WI38 (cell line): ENCODE results near the gene NCS1.

Experiments
- H3K4me3 ChIP-seq: 2 replicates; pipeline ENCODE4 v1.5.1; 2011; ENCODE audit warnings: low read depth, mild to moderate bottlenecking, control low read depth, low read length
- TF ChIP-seq, protein P1 (sequence below): IDR thresholded peaks from 2 replicates; pipeline ENCODE4 v1.5.1; 2012; ENCODE audit warnings: low read depth, mild to moderate bottlenecking, control low read depth, low read length

The NCS1 gene

DNA sequence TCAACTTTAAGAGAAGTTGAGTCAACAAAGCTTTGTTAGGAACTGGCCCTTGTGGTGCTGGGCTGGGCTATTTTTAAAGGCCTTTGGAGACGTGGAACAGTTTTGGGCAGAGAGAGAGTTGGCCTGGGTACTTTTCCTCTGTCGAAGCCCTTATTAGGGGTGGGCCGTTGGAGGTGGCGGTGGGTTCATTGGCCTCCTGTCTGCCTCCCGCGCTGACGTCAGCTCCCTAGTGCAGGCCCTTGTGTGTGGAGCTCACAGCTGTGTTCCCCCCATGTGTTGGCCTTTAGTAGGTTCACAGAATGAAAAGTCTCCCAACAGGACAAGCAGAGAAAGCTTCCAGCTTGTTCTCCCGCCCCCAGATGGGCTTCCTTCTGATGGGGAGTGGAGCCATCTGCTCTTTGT lies 2.7 kb downstream of the NCS1 start:
- no peak overlapping the region for H3K4me3 ChIP-seq
- TF ChIP-seq, protein P1, sequence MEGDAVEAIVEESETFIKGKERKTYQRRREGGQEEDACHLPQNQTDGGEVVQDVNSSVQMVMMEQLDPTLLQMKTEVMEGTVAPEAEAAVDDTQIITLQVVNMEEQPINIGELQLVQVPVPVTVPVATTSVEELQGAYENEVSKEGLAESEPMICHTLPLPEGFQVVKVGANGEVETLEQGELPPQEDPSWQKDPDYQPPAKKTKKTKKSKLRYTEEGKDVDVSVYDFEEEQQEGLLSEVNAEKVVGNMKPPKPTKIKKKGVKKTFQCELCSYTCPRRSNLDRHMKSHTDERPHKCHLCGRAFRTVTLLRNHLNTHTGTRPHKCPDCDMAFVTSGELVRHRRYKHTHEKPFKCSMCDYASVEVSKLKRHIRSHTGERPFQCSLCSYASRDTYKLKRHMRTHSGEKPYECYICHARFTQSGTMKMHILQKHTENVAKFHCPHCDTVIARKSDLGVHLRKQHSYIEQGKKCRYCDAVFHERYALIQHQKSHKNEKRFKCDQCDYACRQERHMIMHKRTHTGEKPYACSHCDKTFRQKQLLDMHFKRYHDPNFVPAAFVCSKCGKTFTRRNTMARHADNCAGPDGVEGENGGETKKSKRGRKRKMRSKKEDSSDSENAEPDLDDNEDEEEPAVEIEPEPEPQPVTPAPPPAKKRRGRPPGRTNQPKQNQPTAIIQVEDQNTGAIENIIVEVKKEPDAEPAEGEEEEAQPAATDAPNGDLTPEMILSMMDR: no peak

DNA sequence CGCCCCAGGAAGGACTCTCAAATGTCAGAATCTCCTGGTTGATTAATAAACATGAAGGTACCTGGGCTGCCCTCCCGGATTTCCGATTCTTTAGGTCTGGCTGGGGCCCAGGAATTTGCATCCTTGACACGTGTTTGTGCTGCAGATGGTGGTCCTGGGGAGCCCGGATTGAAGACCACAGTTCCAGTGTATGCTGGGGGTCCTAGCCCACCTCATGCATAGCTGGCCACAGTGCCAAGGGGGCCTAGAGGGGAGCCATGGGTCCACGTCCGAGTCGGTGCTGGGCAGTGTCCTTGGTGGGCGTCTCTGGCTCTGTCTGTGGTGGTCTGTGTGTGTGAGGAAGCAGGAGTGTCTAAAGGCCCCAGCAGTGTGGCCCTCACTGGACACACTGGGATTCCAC lies 3.2 kb downstream of the NCS1 start:
- H3K4me3 ChIP-seq: no peak overlapping the region
- TF ChIP-seq, protein P1: no peak

DNA sequence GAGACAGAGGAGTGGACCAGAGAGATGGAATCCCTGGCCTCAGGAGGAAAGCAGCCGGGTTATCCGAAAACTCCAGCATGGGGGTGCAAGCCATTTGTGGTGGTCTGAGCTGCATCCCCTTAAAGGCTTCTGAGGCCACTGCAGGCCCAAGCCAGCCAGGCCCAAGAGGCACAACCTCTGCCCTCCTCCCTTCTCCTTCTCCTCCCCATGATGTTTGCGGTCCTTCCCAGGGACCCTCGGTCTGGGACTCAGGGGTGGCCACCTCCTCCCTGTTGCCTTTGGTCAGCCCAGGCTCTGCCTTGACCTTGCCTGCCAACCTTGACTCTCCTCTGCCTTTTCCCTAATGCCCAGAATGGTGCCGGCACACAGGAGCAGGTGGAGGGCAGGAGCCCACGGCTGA lies 4.6 kb downstream of the NCS1 start:
- TF ChIP-seq, protein P1: no peak
- no peak overlapping the region for H3K4me3 ChIP-seq

DNA sequence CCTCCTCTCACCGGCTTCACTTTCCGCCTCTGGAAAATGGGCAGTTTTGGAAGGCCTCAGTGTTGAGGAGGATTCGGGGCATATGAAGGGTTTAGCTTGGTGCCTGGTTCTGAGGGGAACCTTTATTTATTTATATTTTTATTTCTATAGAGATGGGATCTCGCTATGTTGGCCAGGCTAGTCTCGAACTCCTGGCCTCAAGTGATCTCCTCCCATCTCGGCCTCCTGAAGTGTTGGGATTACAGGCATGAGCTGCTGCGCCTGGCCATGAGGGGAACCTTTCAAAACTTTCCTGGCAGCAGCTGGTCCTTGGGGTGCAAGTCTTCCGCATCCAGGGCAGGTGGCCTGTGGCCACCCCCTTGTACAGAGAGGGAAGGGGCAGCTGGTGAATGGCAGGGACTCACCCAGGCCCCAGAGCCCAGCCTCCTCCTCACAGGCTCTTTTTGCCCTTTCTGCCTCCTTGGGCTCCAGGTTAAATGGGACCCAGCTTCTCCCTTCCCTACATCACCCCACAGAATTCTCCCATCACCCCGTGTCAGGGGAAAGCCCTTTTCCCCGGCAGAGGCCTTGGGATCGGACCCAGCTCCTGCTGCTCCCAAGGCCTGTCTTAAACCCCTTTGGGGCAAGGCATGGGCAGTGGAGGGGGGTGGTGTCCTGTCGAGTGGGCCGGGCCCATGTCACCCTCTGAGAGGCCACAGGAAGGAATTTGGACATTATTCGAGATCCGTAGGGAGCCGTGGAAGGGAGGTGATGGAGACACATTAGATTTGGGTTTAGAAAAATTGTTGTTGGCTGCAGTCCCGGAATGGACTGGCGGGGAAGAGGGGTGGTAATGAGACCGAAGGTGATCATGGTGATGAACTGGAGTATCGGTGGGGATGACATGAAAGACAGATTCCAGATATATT lies 5.9 kb downstream of the NCS1 start:
- H3K4me3 ChIP-seq: no peak overlapping the region
- TF ChIP-seq, protein P1: no peak

DNA sequence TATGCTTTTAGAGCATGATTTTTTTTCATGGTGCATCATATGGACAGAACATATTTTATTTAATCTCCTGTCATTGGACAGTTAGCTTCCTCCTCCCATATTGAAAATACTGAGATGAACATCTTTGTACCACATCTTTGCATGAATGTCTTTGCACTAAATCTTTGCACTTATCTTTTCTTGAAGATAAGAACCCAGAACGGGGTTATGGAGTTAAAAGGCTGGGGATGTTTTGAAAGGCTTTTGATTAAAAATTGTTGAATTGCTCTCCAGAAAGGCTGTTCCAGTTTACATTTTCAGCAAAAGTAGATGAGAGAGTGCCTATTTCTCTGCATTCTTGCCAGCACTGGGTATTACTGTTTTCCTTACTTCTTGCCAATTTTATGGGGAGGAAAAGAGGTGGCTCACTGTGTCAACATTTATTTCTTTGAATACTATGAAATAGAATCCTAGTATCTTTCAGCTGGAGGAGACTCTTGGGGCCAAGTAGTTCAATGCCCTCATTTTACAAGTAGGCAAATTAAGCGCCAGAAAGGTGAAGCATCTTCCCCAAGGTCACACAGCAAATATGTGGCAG lies 7.2 kb downstream of the NCS1 start:
- H3K4me3 ChIP-seq: no peak overlapping the region

DNA sequence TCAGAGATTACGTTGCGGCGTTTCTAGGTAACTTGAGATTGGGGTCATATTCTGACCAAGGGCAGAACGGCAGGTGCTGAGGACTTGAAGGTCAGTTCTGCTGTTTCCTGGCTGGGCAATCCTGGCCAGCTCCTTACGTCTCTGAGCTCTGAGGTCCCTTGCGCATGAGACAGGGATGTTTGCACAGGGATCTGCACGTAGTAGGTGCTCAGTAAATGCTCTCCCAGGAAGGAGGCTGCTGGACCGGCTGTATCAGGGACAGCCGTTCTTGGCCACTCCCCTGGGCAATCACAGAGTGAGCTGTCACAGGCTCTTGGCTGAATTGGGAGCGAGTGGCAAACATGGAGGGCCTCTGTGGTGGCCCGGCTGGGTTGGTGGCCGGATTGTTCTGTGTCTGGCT lies 8.3 kb downstream of the NCS1 start:
- no peak overlapping the region for H3K4me3 ChIP-seq
- TF ChIP-seq, protein P1: no peak

More for the DNA sequence above, 7.2 kb downstream of the NCS1 start:
- TF ChIP-seq, protein P1: no peak
